ENCODE measurements around the gene TM9SF2.
"Not testable (repeated sequence)": the region's sequence is repeated elsewhere in the genome, so short reads cannot be mapped to it uniquely, and the experiment has no call there.

TM9SF2 gene, protein sequence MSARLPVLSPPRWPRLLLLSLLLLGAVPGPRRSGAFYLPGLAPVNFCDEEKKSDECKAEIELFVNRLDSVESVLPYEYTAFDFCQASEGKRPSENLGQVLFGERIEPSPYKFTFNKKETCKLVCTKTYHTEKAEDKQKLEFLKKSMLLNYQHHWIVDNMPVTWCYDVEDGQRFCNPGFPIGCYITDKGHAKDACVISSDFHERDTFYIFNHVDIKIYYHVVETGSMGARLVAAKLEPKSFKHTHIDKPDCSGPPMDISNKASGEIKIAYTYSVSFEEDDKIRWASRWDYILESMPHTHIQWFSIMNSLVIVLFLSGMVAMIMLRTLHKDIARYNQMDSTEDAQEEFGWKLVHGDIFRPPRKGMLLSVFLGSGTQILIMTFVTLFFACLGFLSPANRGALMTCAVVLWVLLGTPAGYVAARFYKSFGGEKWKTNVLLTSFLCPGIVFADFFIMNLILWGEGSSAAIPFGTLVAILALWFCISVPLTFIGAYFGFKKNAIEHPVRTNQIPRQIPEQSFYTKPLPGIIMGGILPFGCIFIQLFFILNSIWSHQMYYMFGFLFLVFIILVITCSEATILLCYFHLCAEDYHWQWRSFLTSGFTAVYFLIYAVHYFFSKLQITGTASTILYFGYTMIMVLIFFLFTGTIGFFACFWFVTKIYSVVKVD

DNA sequence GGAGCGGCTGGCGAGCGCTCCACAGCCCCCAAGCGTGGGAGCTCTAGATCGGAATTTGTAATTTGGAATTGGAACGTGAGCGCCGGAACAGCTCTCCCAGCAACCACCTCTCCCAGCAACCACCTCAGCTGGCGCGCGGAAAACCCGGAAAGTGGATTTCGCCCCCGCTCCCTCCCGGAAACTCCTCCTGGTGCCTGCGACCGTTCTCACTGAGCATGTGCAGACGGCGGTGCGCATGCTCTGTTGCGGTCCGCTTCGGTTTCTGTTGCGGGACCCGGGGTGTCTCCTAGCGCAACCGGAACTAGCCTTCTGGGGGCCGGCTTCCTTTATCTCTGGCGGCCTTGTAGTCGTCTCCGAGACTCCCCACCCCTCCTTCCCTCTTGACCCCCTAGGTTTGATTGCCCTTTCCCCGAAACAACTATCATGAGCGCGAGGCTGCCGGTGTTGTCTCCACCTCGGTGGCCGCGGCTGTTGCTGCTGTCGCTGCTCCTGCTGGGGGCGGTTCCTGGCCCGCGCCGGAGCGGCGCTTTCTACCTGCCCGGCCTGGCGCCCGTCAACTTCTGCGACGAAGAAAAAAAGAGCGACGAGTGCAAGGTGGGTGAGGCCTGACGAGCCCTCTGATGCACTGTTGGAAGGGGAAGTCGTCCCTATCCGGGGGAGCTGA lies at the start of gene TM9SF2:
TM9SF2 (plus strand) TSS at position 289 of the 664 bp plus-strand sequence; CDS start at position 424, 135 bp downstream.
- peak; percentile 96 for DNase-seq

DNA sequence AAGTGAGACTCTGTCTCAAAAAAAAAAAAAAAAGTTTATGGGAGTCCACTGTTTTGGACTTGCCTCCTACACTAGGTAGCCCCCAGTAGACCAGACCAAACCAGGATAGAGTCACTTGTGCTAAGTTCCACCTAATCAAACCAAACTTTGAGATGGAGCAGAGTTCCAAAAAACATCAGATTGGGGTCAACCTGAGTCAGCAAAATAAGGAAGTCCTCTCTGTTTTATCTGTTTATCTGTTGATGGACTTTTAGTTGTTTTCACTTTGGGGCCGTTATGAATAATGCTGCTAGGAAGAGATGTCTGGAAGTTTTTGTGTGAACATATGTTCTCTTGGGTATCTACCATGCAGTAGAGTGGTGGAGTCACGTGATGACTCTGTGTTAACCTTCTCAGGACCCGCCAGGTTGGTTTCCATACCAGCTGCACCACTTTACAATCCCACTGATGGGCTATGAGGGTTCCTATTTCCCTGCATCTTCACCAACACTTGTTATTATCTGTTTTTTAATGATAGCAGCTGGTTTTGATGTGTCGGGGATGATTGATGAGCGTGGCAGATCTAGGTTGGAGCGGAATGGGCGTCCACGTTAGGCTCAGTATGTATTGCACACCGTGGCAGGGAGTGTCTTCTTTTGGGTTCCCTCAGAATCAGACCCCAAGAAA lies 46.6 kb upstream of the TM9SF2 start:
- no peak for DNase-seq

DNA sequence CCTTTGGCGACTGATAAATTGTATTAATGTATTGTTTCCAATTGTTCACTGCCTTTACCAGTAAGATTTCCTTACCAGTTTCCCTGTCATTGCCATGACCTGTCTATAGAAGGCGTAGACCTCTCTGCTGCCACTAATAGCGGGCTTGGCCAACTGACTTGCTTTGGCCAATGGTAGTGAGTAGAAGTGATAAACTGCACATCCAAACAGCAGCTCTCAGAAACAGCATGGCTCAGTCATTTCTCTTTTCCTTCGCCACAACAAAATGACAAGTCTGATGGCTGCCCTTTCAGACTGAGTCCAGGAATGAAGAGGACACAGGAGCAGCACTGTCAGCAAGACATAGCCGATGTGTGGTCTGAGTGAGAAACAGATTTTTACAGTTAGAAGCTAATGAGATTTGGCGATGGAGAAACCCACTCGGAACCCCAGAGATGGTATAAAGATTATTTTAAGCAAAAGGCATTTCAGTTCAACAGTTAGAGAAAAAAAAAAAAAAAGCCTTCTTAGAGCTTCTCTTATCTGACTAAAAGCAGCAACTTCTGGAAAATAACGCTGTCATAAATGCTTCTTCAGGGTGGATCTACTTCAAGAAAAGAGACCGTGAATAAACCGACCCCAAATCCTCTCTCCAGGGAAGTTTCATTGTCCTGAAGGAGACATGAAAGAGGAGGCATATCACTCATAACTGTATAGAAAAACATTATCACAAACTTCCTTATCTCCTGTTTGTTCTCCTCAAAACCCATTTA lies 42.0 kb upstream of the TM9SF2 start:
- no peak for DNase-seq

DNA sequence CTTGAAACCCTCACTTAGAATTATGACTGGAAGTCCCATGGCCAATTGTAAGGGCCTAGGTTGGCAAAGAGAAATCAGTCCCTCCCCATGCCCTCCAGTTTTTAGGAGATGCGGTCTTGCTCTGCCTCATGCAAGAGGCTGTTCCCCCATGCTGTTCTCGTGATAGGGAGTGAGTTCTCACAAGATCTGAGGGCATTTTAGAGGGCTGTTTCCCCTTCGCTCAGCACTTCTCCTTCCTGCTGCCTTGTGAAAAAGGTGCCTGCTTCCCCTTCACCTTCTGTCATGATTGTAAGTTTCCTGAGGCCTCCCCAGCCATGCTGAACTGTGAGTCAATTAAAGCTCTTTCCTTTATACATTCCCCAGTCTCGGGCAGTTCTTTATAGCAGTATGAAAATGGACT lies 40.5 kb upstream of the TM9SF2 start:
- DNase-seq: not testable (repeated sequence)

DNA sequence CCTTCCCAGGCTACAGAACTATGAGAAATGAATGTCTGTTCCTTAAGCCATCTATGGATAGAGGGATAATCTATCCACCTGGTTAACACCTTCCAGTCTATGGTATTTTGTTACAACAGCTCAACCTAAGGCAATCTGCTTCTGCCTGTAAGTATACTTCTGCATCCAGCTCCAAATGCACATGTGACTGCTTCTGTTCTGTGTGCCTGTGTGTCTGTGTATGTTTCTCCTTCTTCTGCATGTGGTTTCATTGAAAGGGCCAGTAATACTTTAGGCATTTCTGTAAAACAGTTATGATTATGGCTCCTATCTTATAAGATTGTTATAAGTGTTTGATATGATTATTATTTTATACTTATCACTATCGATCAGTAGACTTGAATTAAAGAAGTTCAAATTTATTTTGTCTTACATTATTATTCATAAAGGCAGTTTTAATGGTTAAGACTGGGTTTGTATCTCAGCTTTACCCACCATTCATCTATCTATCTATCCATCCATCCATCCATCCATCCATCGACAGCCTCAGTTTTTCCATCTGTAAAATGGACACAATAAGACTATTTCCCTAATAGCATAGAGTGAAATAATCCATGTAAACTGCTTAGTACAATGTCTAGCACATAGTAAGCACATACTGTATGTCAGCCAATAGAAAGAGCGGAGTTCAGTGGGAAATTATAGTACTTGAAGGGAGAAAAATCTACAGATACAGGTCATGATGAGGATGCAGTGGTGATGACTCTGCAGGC lies 37.5 kb upstream of the TM9SF2 start:
- no peak for DNase-seq

DNA sequence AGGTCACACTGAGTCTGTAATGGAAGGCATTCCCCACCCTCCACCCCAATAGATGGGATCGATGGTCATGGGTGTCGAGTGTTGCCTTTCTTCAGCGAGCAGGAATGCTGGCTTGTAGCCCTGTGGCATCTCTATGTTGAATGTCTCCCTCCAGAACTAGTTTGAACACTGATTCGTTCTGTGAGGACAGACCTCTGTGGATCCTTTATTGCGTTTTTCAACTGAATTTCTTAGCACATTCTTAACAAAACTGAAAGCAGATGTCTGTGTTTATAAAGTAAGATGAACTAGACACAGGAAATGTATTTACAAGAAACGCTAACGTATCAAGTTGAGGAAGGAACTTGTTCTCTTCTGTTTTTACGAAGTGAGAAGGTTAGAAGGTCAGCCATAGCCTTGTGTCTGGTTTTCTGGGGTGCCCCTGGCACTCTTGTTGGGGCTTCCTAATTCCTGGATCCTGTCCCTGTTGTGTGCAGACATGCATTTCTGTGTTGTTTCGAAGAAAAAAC lies 36.8 kb upstream of the TM9SF2 start:
- no peak for DNase-seq

DNA sequence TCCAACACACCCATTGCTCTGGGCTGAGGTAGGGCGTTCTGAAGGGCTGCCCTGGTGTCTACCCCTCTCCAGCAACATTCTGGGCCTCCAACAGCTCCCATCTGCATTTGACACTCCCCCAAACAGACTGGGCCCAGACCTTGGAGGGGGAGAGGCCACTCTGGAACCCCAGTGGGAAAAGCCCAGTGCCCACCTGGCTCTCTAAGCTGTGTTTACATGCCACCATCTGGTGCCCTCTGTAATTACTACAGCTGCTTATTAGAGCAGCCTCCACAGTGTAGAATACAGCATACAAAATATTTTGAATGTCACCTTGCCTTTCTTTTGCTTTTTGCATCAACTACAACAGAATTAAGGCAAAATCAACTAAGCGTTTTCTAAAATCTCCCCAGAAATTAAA lies 35.8 kb upstream of the TM9SF2 start:
- DNase-seq: no peak

DNA sequence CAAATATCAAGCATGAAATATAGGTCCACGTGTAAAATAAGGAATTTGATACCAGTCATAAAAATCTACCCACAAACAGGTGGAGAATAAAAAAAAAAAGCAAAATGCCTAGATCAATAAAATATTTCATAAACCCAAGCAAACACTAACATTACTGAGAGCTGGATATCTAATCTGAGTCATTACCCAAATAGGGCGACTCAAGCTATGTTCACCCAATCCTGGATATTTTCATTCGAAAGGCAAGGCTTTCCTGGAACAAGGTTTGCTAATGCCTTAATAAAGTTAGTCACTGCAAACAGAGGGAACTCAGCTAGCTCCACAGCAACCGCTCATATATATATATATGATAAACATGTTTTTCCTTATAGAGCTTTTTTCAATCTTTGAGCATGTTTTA lies 33.5 kb upstream of the TM9SF2 start:
- DNase-seq: no peak

DNA sequence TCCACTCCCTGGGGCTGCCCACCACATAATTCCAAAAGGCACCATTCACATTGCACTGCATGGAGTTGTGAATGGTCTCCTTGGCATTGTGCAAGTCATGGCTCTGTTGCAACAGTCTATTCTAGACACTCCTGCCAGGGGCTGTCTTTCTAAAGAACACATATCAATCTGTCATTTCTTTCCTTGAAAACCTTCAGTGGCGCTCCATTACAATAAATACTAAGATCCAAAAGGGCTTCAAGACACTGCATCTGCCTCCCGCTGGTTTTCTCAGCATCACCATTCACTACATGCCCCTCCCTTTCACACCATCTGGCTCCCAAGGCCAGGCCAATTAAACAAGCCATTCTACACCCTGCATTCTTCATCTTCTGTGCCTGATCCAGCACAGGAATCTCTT lies 32.2 kb upstream of the TM9SF2 start:
- DNase-seq: no peak

DNA sequence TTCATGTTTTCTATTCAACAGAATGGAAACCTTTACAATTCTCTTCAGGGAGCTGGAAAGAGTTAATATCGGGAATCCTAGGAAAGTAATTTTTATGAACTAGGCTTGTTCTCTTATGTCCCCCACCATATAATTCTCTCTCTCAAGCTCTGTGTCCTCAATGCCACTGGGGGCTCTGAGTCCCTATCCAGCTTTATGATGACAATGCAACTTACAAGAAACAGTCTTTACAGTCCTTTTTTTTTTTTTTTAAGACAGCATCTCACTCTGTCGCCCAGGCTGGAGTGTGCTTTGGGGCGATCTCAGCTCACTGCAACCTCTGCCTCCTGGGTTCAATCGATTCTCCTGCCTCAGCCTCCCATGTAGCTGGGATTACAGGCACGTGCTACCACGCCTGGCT lies 31.2 kb upstream of the TM9SF2 start:
- no peak for DNase-seq

DNA sequence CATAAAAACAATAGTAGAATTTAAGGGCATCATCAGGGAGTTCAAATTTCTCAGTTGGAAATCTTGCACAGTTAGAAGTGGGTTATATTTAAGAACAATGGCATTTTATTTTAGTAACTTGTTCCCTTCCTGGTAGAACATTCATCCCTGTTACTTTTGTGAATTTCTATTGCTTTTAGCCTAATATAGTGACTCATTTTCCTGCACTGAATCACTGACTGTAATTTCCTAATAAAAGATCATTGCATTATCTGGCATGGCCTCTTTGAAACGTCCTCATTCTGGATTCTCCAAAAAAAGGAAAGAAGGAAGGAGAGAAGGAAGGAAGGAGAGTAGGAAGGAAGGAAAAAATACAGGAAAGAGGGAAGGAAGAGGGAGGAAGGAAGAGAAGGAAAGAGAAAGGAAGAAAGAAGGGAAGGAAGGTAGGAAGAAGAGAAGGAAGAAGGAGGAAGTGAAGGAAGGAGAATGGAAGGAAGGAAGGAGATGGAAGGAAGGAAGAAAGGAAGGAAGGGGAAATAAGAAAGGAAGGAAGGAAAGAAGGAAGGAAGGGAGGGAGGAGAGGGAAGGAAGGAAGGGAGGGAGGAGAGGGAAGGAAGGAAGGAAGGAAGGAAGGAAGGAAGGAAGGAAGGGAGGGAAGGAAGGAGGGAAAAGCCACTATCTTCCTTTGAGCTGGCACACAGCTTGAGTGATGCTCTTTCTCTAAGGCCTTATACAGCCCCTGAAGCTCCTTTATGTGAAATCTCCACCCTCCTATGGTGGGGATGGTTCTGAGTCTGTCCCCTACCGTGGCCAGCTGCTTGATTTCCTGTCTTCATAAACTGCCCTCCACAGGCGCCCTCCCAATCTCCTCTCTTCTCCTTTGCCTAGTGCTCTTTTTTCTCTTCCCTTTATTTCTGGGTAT lies 29.8 kb upstream of the TM9SF2 start:
- DNase-seq: no peak

DNA sequence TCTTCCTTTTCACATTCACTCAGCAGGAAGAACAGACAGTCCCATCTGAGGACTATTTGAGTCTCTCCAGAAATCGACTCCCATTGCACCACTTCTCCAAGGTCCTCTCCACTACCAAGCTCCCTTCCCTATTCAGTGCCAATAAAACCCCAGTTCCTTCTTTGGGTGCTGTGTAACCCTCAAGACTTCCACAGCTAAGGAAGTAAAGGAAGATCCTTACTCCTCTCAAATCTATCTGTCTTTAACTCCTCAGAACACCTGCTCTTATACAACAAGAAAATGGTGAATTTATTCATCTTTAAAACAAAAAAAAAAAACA lies 29.2 kb upstream of the TM9SF2 start:
- no peak for DNase-seq

DNA sequence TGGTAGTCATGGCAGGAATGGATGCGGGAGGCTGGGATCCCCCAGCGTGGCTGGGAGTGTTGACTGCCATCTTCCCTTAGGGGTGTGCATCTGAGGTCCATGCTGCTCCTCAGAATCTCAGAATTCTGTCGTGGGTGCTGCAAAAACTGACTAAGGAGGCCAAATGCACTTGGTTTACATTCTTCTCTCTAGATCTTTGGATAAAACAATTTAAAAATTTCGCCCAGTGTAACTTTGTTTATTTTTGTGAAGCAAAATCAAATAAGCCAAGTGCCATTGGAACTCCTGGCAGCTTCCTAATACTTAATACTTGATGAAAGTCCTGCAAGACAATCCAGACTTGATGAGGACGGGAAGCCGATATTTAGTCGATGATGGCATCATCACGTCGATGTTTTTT lies 27.8 kb upstream of the TM9SF2 start:
- DNase-seq: no peak

DNA sequence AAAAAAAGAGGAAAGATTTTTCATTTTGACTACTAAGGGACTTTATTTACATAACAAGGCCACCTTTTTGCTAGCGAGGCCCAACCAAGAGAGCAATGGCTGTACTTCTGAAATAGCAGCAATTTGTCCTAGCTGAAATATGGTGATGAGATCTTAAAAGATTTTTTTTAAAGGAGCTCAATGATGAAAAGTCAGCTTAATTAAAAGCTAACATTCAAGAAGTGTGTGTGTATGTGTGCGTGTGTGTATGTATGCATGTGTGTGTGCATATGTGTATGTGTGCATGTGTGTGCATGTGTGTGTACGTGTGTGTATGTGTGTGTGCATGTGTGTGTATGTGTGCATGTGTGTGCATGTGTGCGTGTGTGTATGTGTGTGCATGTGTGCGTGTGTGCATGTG lies 24.6 kb upstream of the TM9SF2 start:
- DNase-seq: no peak

DNA sequence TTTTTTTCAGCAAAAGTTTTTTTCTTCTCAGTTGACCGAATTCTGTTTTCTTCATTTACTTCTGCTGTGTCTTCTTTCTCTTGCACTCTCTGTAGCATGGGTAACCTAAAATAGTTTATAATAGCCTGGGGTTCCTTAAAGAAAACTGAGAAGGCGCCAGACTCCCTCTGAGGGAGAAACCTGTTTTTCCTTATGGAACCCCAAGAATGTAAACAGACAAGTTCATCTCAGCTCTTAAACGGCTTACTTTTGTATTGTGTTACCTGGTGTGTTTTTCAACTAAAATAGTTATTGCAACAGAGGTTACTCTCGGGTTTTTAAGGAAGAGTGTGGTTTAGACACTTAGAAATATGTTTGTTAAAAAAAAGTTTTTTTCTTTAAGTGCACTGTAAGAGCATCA lies 23.8 kb upstream of the TM9SF2 start:
- no peak for DNase-seq

DNA sequence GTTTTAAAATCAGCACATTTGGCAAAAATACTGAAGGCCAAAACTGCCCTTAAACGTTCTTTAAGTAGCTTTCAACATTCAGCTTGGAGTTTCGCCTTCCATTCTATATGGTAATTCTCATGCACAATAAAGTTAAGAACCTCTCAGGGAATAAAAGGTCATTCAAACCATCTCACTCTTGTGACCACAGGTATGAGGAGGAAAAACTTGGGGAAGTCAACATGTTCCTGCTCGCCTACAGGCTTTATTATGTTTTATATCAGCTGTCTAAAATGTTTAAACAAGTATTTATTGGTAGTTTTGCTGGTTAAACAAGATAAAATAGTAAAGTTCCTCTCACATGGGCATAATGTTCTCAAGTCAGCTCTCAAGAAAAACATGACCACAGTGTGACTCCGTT lies 19.9 kb upstream of the TM9SF2 start:
- DNase-seq: no peak

DNA sequence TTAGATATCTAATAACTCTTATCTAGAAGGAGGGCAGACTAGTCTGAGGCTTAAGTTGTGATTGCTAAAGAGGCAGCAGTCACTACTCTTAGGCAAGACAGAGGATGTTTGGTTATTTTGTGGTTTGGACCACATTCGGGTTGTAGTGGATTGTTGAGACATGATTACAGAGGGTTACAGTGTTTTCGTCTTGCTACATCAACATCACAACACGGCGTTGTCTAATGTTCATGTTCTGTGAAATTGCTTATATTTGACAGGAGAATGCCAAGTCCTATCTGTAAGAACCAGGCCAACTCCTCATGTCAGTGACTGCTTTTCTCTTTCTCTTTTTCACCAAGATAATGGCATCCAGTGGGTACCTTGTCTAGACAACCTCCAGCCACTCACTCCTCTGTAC lies 16.8 kb upstream of the TM9SF2 start:
- DNase-seq: no peak

DNA sequence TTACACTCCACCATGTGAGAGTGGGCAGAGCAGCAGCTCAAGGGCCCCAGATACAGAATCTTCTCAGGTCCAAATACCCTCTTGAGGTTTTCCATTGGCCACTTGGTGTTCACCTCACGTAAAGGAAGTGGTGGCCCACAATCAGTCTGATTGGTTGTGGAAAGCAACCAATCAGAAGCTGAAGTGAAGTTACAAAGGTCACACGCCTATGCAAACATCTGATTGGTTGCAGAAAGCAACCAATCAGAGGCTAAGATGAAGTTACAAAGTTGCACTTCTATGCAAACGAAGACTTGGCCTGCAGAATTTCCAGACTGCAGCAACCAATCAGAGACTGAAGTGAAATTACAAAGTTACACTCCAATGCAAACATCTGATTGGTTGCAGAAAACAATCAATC lies 14.3 kb upstream of the TM9SF2 start:
- no peak for DNase-seq

DNA sequence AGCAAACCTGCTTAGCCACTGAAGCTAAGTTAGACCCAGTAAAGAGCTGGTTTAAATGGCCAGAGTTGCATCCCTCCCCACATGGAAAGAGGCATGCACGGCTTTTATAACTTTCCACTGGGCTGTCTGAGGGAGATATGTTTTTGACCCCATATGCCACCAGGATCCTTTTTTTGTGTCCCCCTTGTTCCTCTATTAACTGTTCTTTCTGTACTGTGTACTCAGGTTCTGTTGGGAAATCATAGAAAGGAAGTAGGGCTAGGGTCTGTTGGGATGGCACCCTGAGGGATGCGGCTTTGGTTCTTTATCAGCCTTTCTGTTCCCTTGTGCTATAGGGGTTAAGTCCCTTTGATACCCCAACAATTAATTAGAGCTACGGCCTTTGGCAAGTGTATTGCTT lies 12.2 kb upstream of the TM9SF2 start:
- DNase-seq: no peak

DNA sequence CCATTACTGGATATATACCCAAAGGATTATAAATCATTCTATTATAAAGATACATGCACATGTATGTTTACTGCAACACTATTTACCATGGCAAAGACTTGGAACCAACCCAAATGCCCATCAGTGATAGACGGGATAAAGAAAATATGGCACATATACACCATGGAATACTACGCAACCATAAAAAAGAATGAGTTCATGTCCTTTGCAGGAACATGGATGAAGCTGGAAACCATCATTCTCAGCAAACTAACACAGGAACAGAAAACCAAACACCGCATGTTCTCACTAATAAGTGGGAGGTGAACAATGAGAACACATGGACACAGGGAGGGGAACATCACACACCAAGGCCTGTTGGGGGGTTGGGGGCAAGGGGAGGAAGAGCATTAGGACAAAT lies 9.5 kb upstream of the TM9SF2 start:
- not testable (repeated sequence) for DNase-seq
